IPS-20b (cell line): ENCODE measurements around the gene PHETA1.
"Not testable (repeated sequence)": the region's sequence is repeated elsewhere in the genome, so short reads cannot be mapped to it uniquely, and the experiment has no call there.

Experiments used
- H3K27ac ChIP-seq: one replicate; pipeline ENCODE4 v1.5.1; 2013; ENCODE audit warnings: low read length
- H3K27me3 ChIP-seq: 2 replicates; pipeline ENCODE4 v1.6.1; 2013; ENCODE audit warnings: mild to moderate bottlenecking, low read length, inconsistent platforms; ENCODE audit not compliant: insufficient read depth
- H3K36me3 ChIP-seq: 2 replicates; pipeline ENCODE4 v1.6.1; 2013; ENCODE audit warnings: low read depth, mild to moderate bottlenecking, inconsistent platforms, low read length, moderate library complexity; ENCODE audit not compliant: insufficient read depth
- H3K4me1 ChIP-seq: 2 replicates; pipeline ENCODE4 v1.6.1; 2013; ENCODE audit warnings: mild to moderate bottlenecking, control low read depth, inconsistent platforms, low read length, moderate library complexity; ENCODE audit not compliant: insufficient read depth
- H3K4me3 ChIP-seq: 2 replicates; pipeline ENCODE4 v1.5.1; 2013; ENCODE audit warnings: mild to moderate bottlenecking, low read length, inconsistent platforms
- H3K9ac ChIP-seq: 2 replicates; pipeline ENCODE4 v1.6.1; 2013; ENCODE audit warnings: low read depth, mild to moderate bottlenecking, inconsistent platforms, low read length, moderate library complexity
- H3K9me3 ChIP-seq: 2 replicates; pipeline ENCODE4 v1.6.1; 2013; ENCODE audit warnings: mild to moderate bottlenecking, low read depth, low read length, inconsistent platforms; ENCODE audit not compliant: insufficient read depth

The PHETA1 gene

GRCh38 chr12:111386885-111387284, 18.0 kb upstream of the PHETA1 start:
- Histone ChIP-seq H3K27me3 (no peaks in the 10 kb centered on the region; the same call in 1 of the 2 replicates), H3K9ac (no peak overlapping the region), H3K4me1 (no peaks in the 10 kb centered on the region), H3K36me3 (no peaks in the 10 kb centered on the region), H3K27ac (no peak overlapping the region), H3K4me3 (no peak overlapping the region), H3K9me3 (no peaks in the 10 kb centered on the region)

- H3K9me3 ChIP-seq: no peaks in the 10 kb centered on the region
- no peaks in the 10 kb centered on the region; the same call in 1 of the 2 replicates for H3K27me3 ChIP-seq
- no peaks in the 10 kb centered on the region for H3K36me3 ChIP-seq
- no peak overlapping the region for H3K4me3 ChIP-seq
- no peak overlapping the region for H3K27ac ChIP-seq
- H3K4me1 ChIP-seq: no peaks in the 10 kb centered on the region
- H3K9ac ChIP-seq: no peak overlapping the region
Measured at GRCh38 chr12:111384596-111384995, 15.7 kb upstream of the PHETA1 start.

- Histone ChIP-seq H3K36me3 (no peaks in the 10 kb centered on the region), H3K4me1 (no peaks in the 10 kb centered on the region)
Measured at GRCh38 chr12:111379942-111380554, 11.2 kb upstream of the PHETA1 start.

GRCh38 chr12:111377440-111377839, 8.5 kb upstream of the PHETA1 start:
- Histone ChIP-seq H3K9ac (no peak overlapping the region), H3K9me3 (no peaks in the 10 kb centered on the region), H3K27me3 (no peaks in the 10 kb centered on the region), H3K36me3 (no peaks in the 10 kb centered on the region), H3K4me3 (no peak overlapping the region), H3K4me1 (no peaks in the 10 kb centered on the region), H3K27ac (no peak overlapping the region)

More at GRCh38 chr12:111379942-111380554, 11.2 kb upstream of the PHETA1 start:
- Histone ChIP-seq H3K4me3 (no peak overlapping the region), H3K9ac (no peak overlapping the region), H3K9me3 (no peaks in the 10 kb centered on the region), H3K27me3 (no peaks in the 10 kb centered on the region; the same call in 1 of the 2 replicates), H3K27ac (no peak overlapping the region)

- H3K9ac ChIP-seq, H3K27ac ChIP-seq, H3K4me1 ChIP-seq, H3K36me3 ChIP-seq, H3K9me3 ChIP-seq, H3K4me3 ChIP-seq: not testable (repeated sequence)
- H3K27me3 ChIP-seq: peaks cover 13% of the 10 kb centered on the region
Measured at GRCh38 chr12:111373231-111373630, 4.3 kb upstream of the PHETA1 start.

- Histone ChIP-seq H3K4me3 (peak overlapping the region; percentile 87), H3K4me1 (no peaks in the 10 kb centered on the region), H3K36me3 (no peaks in the 10 kb centered on the region), H3K9me3 (no peaks in the 10 kb centered on the region), H3K27me3 (peaks cover 27% of the 10 kb centered on the region), H3K27ac (no peak overlapping the region), H3K9ac (peak overlapping the region; percentile 57; the same call in 1 of the 2 replicates)
Measured at GRCh38 chr12:111369496-111370220, 763 bp upstream of the PHETA1 start.

- no peak overlapping the region for H3K27ac ChIP-seq
- H3K36me3 ChIP-seq: no peaks in the 10 kb centered on the region
- H3K9me3 ChIP-seq: no peaks in the 10 kb centered on the region
- H3K4me1 ChIP-seq: no peaks in the 10 kb centered on the region
- H3K4me3 ChIP-seq: peak overlapping the region; percentile 87
- peak overlapping the region; percentile 62 for H3K9ac ChIP-seq
- H3K27me3 ChIP-seq: peaks cover 27% of the 10 kb centered on the region
Measured at GRCh38 chr12:111368291-111368787, 556 bp downstream of the PHETA1 start.

GRCh38 chr12:111367661-111368221, 1.2 kb downstream of the PHETA1 start:
- Histone ChIP-seq H3K4me1 (no peaks in the 10 kb centered on the region), H3K9ac (no peak overlapping the region), H3K27ac (no peak overlapping the region), H3K4me3 (peak overlapping the region; percentile 87), H3K27me3 (peaks cover 27% of the 10 kb centered on the region), H3K36me3 (no peaks in the 10 kb centered on the region), H3K9me3 (no peaks in the 10 kb centered on the region)

GRCh38 chr12:111366583-111366982, 2.3 kb downstream of the PHETA1 start:
- no peak overlapping the region for H3K9ac ChIP-seq
- H3K4me3 ChIP-seq: no peak overlapping the region
- H3K9me3 ChIP-seq: no peaks in the 10 kb centered on the region
- H3K27ac ChIP-seq: no peak overlapping the region
- peaks cover 27% of the 10 kb centered on the region for H3K27me3 ChIP-seq
- no peaks in the 10 kb centered on the region for H3K36me3 ChIP-seq
- no peaks in the 10 kb centered on the region for H3K4me1 ChIP-seq

- Histone ChIP-seq H3K4me3 (no peak overlapping the region), H3K27me3 (peaks cover 27% of the 10 kb centered on the region), H3K4me1 (no peaks in the 10 kb centered on the region), H3K27ac (no peak overlapping the region), H3K9me3 (no peaks in the 10 kb centered on the region), H3K36me3 (no peaks in the 10 kb centered on the region), H3K9ac (no peak overlapping the region)
Measured at GRCh38 chr12:111366075-111366474, 2.8 kb downstream of the PHETA1 start.

GRCh38 chr12:111363578-111363977, 5.3 kb downstream of the PHETA1 start:
- H3K4me3 ChIP-seq: no peak overlapping the region
- H3K4me1 ChIP-seq: no peaks in the 10 kb centered on the region
- H3K36me3 ChIP-seq: no peaks in the 10 kb centered on the region
- H3K9ac ChIP-seq: no peak overlapping the region
- H3K27me3 ChIP-seq: peaks cover 17% of the 10 kb centered on the region
- H3K27ac ChIP-seq: no peak overlapping the region
- H3K9me3 ChIP-seq: no peaks in the 10 kb centered on the region
